Measurements from ENCODE around the gene SPRED2. TPM values are rescaled to one million over a fixed set of nuclear protein-coding genes. Genes with fewer than 3 reads are reported as not detected.
"Not testable (repeated sequence)": the region's sequence is repeated elsewhere in the genome, so short reads cannot be mapped to it uniquely, and the experiment has no call there.

The SPRED2 gene
- total RNA-seq, 1 donor from 2014 or later = 11.1 TPM

DNA sequence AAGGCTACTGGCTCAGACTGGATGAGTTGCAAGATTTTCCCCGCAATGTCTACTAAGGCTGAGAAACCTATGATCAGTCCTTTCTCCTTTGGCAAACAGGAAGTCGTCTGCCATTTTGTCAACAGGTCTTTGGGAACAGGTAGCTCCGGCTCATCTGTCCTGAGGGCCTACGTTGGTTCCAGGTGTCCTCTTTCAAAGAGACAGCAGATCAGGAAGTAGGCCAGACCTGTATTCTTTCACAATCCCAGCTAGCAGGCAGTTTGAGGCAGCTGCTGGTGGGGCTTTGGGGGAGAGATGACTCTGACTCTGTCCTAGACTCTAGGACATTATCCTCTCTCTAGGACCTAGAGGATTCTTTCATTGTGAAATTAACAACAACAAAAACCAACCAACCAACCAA, 106.1 kb downstream of the SPRED2 start:
- TF ChIP-seq, protein P1, sequence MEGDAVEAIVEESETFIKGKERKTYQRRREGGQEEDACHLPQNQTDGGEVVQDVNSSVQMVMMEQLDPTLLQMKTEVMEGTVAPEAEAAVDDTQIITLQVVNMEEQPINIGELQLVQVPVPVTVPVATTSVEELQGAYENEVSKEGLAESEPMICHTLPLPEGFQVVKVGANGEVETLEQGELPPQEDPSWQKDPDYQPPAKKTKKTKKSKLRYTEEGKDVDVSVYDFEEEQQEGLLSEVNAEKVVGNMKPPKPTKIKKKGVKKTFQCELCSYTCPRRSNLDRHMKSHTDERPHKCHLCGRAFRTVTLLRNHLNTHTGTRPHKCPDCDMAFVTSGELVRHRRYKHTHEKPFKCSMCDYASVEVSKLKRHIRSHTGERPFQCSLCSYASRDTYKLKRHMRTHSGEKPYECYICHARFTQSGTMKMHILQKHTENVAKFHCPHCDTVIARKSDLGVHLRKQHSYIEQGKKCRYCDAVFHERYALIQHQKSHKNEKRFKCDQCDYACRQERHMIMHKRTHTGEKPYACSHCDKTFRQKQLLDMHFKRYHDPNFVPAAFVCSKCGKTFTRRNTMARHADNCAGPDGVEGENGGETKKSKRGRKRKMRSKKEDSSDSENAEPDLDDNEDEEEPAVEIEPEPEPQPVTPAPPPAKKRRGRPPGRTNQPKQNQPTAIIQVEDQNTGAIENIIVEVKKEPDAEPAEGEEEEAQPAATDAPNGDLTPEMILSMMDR (conservative IDR thresholded peaks at IDR 0.05; ENCODE audit: low read depth, low read length) = no peak
- no peak for DNase-seq (ENCODE audit: low read depth)
- H3K4me3 ChIP-seq (ENCODE audit: low read depth, low read length) = no peak overlapping the region

GRCh38 chr2:65325066-65325465, 107.3 kb downstream of the SPRED2 start:
- no peak for DNase-seq (ENCODE audit: low read depth)
- no peak overlapping the region for H3K4me3 ChIP-seq (ENCODE audit: low read depth, low read length)
- TF ChIP-seq, protein P1 (conservative IDR thresholded peaks at IDR 0.05; ENCODE audit: low read depth, low read length) = no peak

- DNase-seq (ENCODE audit: low read depth) = no peak
- TF ChIP-seq, protein P1 (conservative IDR thresholded peaks at IDR 0.05; ENCODE audit: low read depth, low read length) = no peak
- H3K4me3 ChIP-seq (ENCODE audit: low read depth, low read length) = peak overlapping the region; percentile 35
These were observed 111.5 kb downstream of the SPRED2 start for GRCh38 chr2:65320946-65321345.

DNA sequence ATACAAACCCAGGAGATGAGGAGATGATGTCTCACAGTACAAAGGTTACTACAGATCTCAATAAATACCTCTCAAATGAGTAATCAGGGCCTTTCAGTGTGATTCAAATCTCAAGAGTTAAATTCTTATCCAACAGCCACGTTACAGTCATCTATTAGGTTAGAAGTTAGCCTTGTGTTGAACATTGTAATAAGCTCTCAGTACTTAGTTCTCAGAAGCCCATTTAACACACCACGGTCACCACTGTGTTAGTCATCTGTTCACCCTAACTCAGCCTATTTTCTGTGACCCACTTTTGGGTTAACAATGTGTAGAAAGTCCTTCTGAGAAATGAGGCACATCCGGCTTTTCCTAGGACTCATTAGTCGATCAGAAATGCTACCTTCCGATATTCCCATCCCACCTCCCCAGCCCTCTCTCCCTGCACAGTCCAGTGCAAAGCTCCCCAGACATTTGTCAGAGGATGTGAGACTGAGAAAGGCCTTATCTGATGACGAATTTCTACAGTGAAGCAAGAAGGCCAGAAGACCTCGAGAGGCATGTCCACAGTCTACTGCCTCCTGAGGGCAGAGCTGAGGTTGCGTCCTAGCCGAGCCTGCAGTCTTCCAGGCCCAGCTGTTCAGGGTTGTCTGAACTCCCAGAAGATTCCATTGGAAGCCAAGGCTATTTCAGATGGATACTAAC, 112.2 kb downstream of the SPRED2 start:
- H3K4me3 ChIP-seq (ENCODE audit: low read depth, low read length) = peak overlapping the region; percentile 35
- DNase-seq (ENCODE audit: low read depth) = peak; percentile 99
- TF ChIP-seq, protein P1 (conservative IDR thresholded peaks at IDR 0.05; ENCODE audit: low read depth, low read length) = peak; percentile 68

- H3K4me3 ChIP-seq (ENCODE audit: low read depth, low read length) = no peak overlapping the region
- no peak for DNase-seq (ENCODE audit: low read depth)
- TF ChIP-seq, protein P1 (conservative IDR thresholded peaks at IDR 0.05; ENCODE audit: low read depth, low read length) = no peak
These were observed 112.7 kb downstream of the SPRED2 start for GRCh38 chr2:65319674-65320041.

DNA sequence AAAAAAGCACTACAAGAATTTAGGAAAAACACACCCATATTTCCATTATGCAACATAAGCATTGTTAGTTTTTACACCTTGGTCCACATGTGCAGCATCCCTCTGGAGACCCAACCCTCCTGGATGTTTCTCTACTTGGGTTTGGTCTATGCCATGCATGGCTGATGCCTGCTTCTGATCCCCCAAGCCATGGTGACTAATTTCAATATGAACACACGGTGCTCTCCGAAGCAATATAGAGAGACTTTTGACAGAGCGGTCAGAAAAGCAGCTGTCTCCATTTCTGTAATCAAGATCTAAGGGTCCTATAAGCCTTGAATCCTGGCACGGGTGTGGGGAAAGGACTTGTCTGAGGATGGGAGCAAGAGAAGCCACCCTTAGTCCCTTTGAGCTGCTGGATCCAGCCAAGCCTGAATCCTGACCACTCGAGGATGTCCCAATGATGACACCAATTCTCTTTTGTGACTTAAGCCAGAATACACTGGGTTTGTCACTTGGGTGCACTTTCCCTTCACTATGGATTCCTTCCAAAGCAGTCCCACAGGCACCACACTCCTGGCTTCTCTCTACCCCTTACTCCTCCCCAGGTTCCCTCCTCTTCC, 113.2 kb downstream of the SPRED2 start:
- no peak for DNase-seq (ENCODE audit: low read depth)
- no peak overlapping the region for H3K4me3 ChIP-seq (ENCODE audit: low read depth, low read length)
- TF ChIP-seq, protein P1 (conservative IDR thresholded peaks at IDR 0.05; ENCODE audit: low read depth, low read length) = no peak

GRCh38 chr2:65317841-65318240, 114.6 kb downstream of the SPRED2 start:
- no peak overlapping the region for H3K4me3 ChIP-seq (ENCODE audit: low read depth, low read length)
- TF ChIP-seq, protein P1 (conservative IDR thresholded peaks at IDR 0.05; ENCODE audit: low read depth, low read length) = no peak
- DNase-seq (ENCODE audit: low read depth) = no peak

GRCh38 chr2:65317351-65317750, 115.0 kb downstream of the SPRED2 start:
- not testable (repeated sequence) for H3K4me3 ChIP-seq (ENCODE audit: low read depth, low read length); DNase-seq (ENCODE audit: low read depth)
